H1 (cell line): ENCODE data around the gene TRMT61A. TPM values are rescaled to one million over a fixed set of nuclear protein-coding genes. Genes with fewer than 3 reads are reported as not detected.

Experiments
- CTCF ChIA-PET: fragments of 300-600 bp; sonication (Branson Sonifier 250); formaldehyde crosslinking; loops from one replicate; lab custom pipeline; 2021; ENCODE audit not compliant: partially characterized antibody; lab: Charles Lee
- POLR2A ChIA-PET: fragments of 300-600 bp; sonication (Branson Sonifier 250); formaldehyde crosslinking; loops from one replicate; lab custom pipeline; 2021; ENCODE audit warnings: inconsistent platforms; ENCODE audit not compliant: partially characterized antibody; lab: Charles Lee
- DNase-seq, 2 experiments: peaks; one replicate each; pipeline versions ENCODE4 v3.0.0 to v3.0.0-alpha.2; 2010 to 2022; ENCODE audit warnings: low spot score in 2 of 2, low read depth in 1 of 2, mixed read lengths in 1 of 2
- FAIRE-seq: peaks from 2 replicates; lab custom pipeline; 2011; peaks lifted over from hg19 to GRCh38; lab: Jason Lieb, UNC
- H2AFZ ChIP-seq: 2 replicates; pipeline ENCODE4 v1.8.1; 2012; ENCODE audit warnings: low read length, inconsistent platforms
- H2AK5ac ChIP-seq: 2 replicates; pipeline ENCODE4 v1.6.1; 2013; ENCODE audit warnings: low read depth, low read length
- H2BK120ac ChIP-seq: replicated peaks from 2 replicates; pipeline ENCODE3; 2013; ENCODE audit warnings: low read depth, low read length, inconsistent platforms
- H2BK12ac ChIP-seq: 2 replicates; pipeline ENCODE4 v1.6.1; 2013; ENCODE audit warnings: low read depth, low read length
- H2BK15ac ChIP-seq: 2 replicates; pipeline ENCODE4 v1.6.1; 2013; ENCODE audit warnings: low read length
- H2BK20ac ChIP-seq: 2 replicates; pipeline ENCODE4 v1.6.1; 2013; ENCODE audit warnings: low read length
- H2BK5ac ChIP-seq: 2 replicates; pipeline ENCODE4 v1.6.1; 2013; ENCODE audit warnings: low read depth, low read length
- H3K14ac ChIP-seq: 2 replicates; pipeline ENCODE4 v1.6.1; 2013; ENCODE audit warnings: inconsistent platforms; ENCODE audit not compliant: insufficient read length
- H3K18ac ChIP-seq: 2 replicates; pipeline ENCODE4 v1.6.1; 2013; ENCODE audit warnings: low read length; ENCODE audit errors: extremely low read depth
- H3K23ac ChIP-seq: 2 replicates; pipeline ENCODE4 v1.6.1; 2013; ENCODE audit warnings: inconsistent platforms; ENCODE audit not compliant: insufficient read length
- H3K23me2 ChIP-seq: 2 replicates; pipeline ENCODE4 v1.6.1; 2013; ENCODE audit warnings: low read depth, low read length
- H3K27ac ChIP-seq: 2 replicates; pipeline ENCODE4 v1.6.1; 2011; ENCODE audit warnings: low read depth, low read length, inconsistent platforms
- H3K27me3 ChIP-seq, 4 experiments: replicated peaks in 1 of 4; 1 replicate in 1 of 4; 2 replicates in 3 of 4; pipeline versions ENCODE4 v1.6.1 to v1.8.1; 2011 to 2013; ENCODE audit warnings: low read length in 3 of 4, mild to moderate bottlenecking in 3 of 4, inconsistent platforms in 2 of 4, mixed read lengths in 2 of 4, moderate library complexity in 1 of 4; ENCODE audit not compliant: control insufficient read depth in 3 of 4, insufficient read depth in 3 of 4; ENCODE audit errors: extremely low read depth in 1 of 4
- H3K36me3 ChIP-seq, 4 experiments: 2 replicates each; pipeline versions ENCODE4 v1.6.1 to v1.8.1; 2011 to 2013; ENCODE audit warnings: mild to moderate bottlenecking in 4 of 4, low read length in 3 of 4, moderate library complexity in 2 of 4, control low read depth in 1 of 4, inconsistent platforms in 1 of 4; ENCODE audit not compliant: insufficient read depth in 4 of 4, control insufficient read depth in 2 of 4
- H3K4ac ChIP-seq: replicated peaks from 2 replicates; pipeline ENCODE3; 2013; ENCODE audit warnings: low read length, low read depth, mixed read lengths, inconsistent platforms; ENCODE audit not compliant: insufficient read length
- H3K4me1 ChIP-seq, 4 experiments: replicated peaks in 1 of 4; 1 replicate in 1 of 4; 2 replicates in 3 of 4; pipeline versions ENCODE4 v1.6.1 to v1.8.1; 2011 to 2013; ENCODE audit warnings: low read length in 3 of 4, inconsistent platforms in 2 of 4, mixed read lengths in 1 of 4; ENCODE audit not compliant: insufficient read depth in 4 of 4, control insufficient read depth in 3 of 4
- H3K4me2 ChIP-seq, 2 experiments: 2 replicates each; pipeline versions ENCODE4 v1.6.1 to v1.8.1; 2011 to 2013; ENCODE audit warnings: low read depth in 2 of 2, low read length in 2 of 2, control low read depth in 1 of 2, inconsistent platforms in 1 of 2, mild to moderate bottlenecking in 1 of 2; ENCODE audit not compliant: insufficient read depth in 1 of 2
- H3K4me3 ChIP-seq, 4 experiments: fragments of 200-600, 300-600 bp in 1 of 4; sonication (generic), shearing (Covaris generic), sonication (Bioruptor Twin) in 1 of 4; 2 replicates each; pipeline versions ENCODE4 v1.5.1 to v1.8.1; 2011 to 2016; ENCODE audit warnings: low read length in 4 of 4, low read depth in 3 of 4, control low read depth in 2 of 4, inconsistent platforms in 2 of 4, mild to moderate bottlenecking in 2 of 4, mixed read lengths in 1 of 4, moderate library complexity in 1 of 4; ENCODE audit not compliant: insufficient read depth in 2 of 4; ENCODE audit errors: extremely low read depth in 1 of 4
- H3K56ac ChIP-seq: replicated peaks from 2 replicates; pipeline ENCODE3; 2013; ENCODE audit warnings: low read depth, mild to moderate bottlenecking, mixed read lengths, low read length, inconsistent platforms; ENCODE audit not compliant: insufficient read length
- H3K79me1 ChIP-seq: 2 replicates; pipeline ENCODE4 v1.6.1; 2013; ENCODE audit warnings: low read depth, low read length, control low read depth
- H3K79me2 ChIP-seq, 2 experiments: 2 replicates each; pipeline versions ENCODE4 v1.6.1 to v1.8.1; 2012 to 2013; ENCODE audit warnings: low read length in 2 of 2, mild to moderate bottlenecking in 2 of 2, inconsistent platforms in 1 of 2; ENCODE audit not compliant: insufficient read depth in 2 of 2, control insufficient read depth in 1 of 2
- H3K9ac ChIP-seq, 4 experiments: replicated peaks in 1 of 4; 1 replicate in 1 of 4; 2 replicates in 3 of 4; pipeline versions ENCODE4 v1.6.1 to v1.8.1; 2011 to 2013; ENCODE audit warnings: low read depth in 3 of 4, low read length in 3 of 4, control low read depth in 2 of 4, mild to moderate bottlenecking in 2 of 4, moderate library complexity in 2 of 4, inconsistent platforms in 1 of 4; ENCODE audit errors: extremely low read depth in 1 of 4
- H3K9me3 ChIP-seq, 2 experiments: 2 replicates each; pipeline versions ENCODE4 v1.6.1 to v1.8.1; 2012 to 2013; ENCODE audit warnings: mild to moderate bottlenecking in 2 of 2, moderate library complexity in 2 of 2, control low read depth in 1 of 2, inconsistent platforms in 1 of 2, low read depth in 1 of 2, low read length in 1 of 2, mixed read lengths in 1 of 2; ENCODE audit not compliant: insufficient read depth in 2 of 2
- H4K20me1 ChIP-seq, 2 experiments: replicated peaks in 1 of 2; 2 replicates each; pipeline versions ENCODE3 to v1.8.1; 2011 to 2013; ENCODE audit warnings: inconsistent platforms in 2 of 2, low read length in 2 of 2, mild to moderate bottlenecking in 1 of 2; ENCODE audit not compliant: insufficient read depth in 2 of 2, control insufficient read depth in 1 of 2
- H4K5ac ChIP-seq: 2 replicates; pipeline ENCODE4 v1.6.1; 2013; ENCODE audit warnings: low read length, low read depth, mixed read lengths, inconsistent platforms; ENCODE audit not compliant: insufficient read length
- H4K8ac ChIP-seq: 2 replicates; pipeline ENCODE4 v1.8.0; 2013; ENCODE audit warnings: mild to moderate bottlenecking, moderate library complexity, low read length, inconsistent platforms; ENCODE audit not compliant: insufficient read depth; ENCODE audit errors: extremely low read depth
- H4K91ac ChIP-seq: replicated peaks from 2 replicates; pipeline ENCODE3; 2013; ENCODE audit warnings: low read length, mixed read lengths, inconsistent platforms; ENCODE audit not compliant: insufficient read length
- CEBPB ChIP-seq: IDR thresholded peaks from 2 replicates; pipeline ENCODE4 v1.6.1; 2012; ENCODE audit warnings: low read depth, low read length
- CTCF ChIP-seq, 3 experiments: IDR thresholded peaks; 1 replicate in 2 of 3; 2 replicates in 1 of 3; pipeline versions ENCODE4 v1.5.1 to v1.6.1; 2011; ENCODE audit warnings: low read length in 3 of 3, mild to moderate bottlenecking in 3 of 3, inconsistent platforms in 2 of 3, low read depth in 1 of 3, moderate library complexity in 1 of 3; ENCODE audit not compliant: insufficient read depth in 1 of 3; ENCODE audit errors: control extremely low read depth in 1 of 3
- NANOG ChIP-seq: IDR thresholded peaks from 2 replicates; pipeline ENCODE4 v1.6.1; 2011; ENCODE audit warnings: low read length, low read depth, mild to moderate bottlenecking, inconsistent platforms; ENCODE audit not compliant: insufficient read depth, poor library complexity, severe bottlenecking
- whole genome bisulfite sequencing, 2 experiments: shearing (Covaris generic) in 1 of 2; methylation state at CpG; one replicate each; pipeline versions ENCODE4 v1.1.6 to v1.1.7; 2013 to 2015; ENCODE audit warnings: low lambda C conversion rate in 2 of 2, mixed read lengths in 2 of 2, inconsistent platforms in 1 of 2, low coverage in 1 of 2, missing lambda C conversion rate in 1 of 2; ENCODE audit not compliant: insufficient replicate concordance in 2 of 2, insufficient coverage in 1 of 2, insufficient read length in 1 of 2; ENCODE audit errors: extremely low coverage in 1 of 2, missing lambda C conversion rate in 1 of 2; 5-methylcytosine and 5-hydroxymethylcytosine counted together
- polyA plus RNA-seq, 7 experiments: library from polyadenylated mRNA; depleted of rRNA in 3 of 7; stranded (reverse) in 5 of 7; unstranded in 2 of 7; fragments of >200 nt in 5 of 7; fragments of 200-250 nt in 2 of 7; gene quantifications; 1 replicate in 5 of 7; 2 replicates in 1 of 7; 4 replicates in 1 of 7; pipeline versions ENCODE4 v1.2.1 to v1.2.3, GENCODE V29; 2011 to 2013; ENCODE audit warnings: missing spikeins in 2 of 7, mixed read lengths in 2 of 7
- total RNA-seq: library from RNA; stranded (reverse); fragmentation: NEBNext Ultra II Directional; extraction: Animal tissue kit (Norgen Biotek cat#: 25700); gene quantifications from 2 replicates; pipeline ENCODE4 v1.2.1, GENCODE V29; 2021

Gene TRMT61A
- total and polyA plus RNA-seq, 2 of the 8 experiments (the other 6 are each of a cell fraction or from before 2014, with no cell fraction given), result 15.8 to 19.0 TPM

GRCh38 chr14:103552011-103552845 lies 23.2 kb downstream of the TRMT61A start:
- FAIRE-seq (no peak), DNase-seq (no peak)
- Histone ChIP-seq H2BK120ac (no peak overlapping the region), H2BK15ac (no peak overlapping the region), H4K20me1 (peaks cover 0 to 3% of the 10 kb centered on the region in 2 experiments), H3K27ac (no peak overlapping the region), H3K18ac (no peak overlapping the region), H3K36me3 (no peaks in the 10 kb centered on the region), H2BK5ac (peak overlapping the region; percentile 66), H3K23me2 (no peaks in the 10 kb centered on the region), H4K8ac (peak overlapping the region; percentile 54; the same call in 1 of the 2 replicates), H2AK5ac (no peak overlapping the region), H3K79me2 (peaks cover 0 to 6% of the 10 kb centered on the region in 2 experiments; a peak in 2 of 4 replicates), H3K79me1 (0 out of 2 replicates have a peak, but pooled peaks cover 1% of the 10 kb centered on the region), H2AFZ (no peak overlapping the region), H3K4me1 (no peaks in the 10 kb centered on the region), H3K14ac (no peak overlapping the region), H2BK12ac (peak overlapping the region; percentile 50; the same call in 1 of the 2 replicates), H3K27me3 (no peaks in the 10 kb centered on the region), H3K4ac (no peak overlapping the region), H3K9ac (no peak overlapping the region), H3K23ac (no peak overlapping the region), H3K4me3 (no peak overlapping the region)
- ChIA-PET POLR2A (interaction anchor here (0.6 to 29.8 kb wide), 7 partner anchors 10 to 160 kb away, joined by 3 to 844 read pairs (median 5); partner anchors contain the start of genes BAG5, CKB and COA8), CTCF (interaction anchor here (0.9 to 28.8 kb wide), 6 partner anchors 9 to 43 kb away, joined by 4 to 921 read pairs (median 6); partner anchors contain the start of genes CKB and TRMT61A)
- 91% methylated on average over 18 of the region's 18 CpGs; no CpG with 5 or more reads in 1 of the 2 experiments for WGBS, 2 experiments
- no peak for TF ChIP-seq CEBPB
- TF ChIP-seq CTCF (IDR thresholded peaks at IDR 0.05; ENCODE audit: control extremely low read depth in 1 of 3, insufficient read depth in 1 of 3, low read depth in 1 of 3, low read length in 3 of 3), result no peak
- no peak for TF ChIP-seq NANOG
- TF ChIP-seq, all 59 proteins: peak for 0
- Histone ChIP-seq H4K91ac (no peak overlapping the region), H3K9me3 (no peaks in the 10 kb centered on the region), H3K4me2 (no peak overlapping the region), H4K5ac (no peak overlapping the region), H3K56ac (no peak overlapping the region), H2BK20ac (no peak overlapping the region)
